GM12878 (cell line): ENCODE data around the gene NFYA.

Experiments
- BCL11A ChIP-seq: IDR thresholded peaks from 2 replicates; pipeline ENCODE4 v1.6.1; 2011; ENCODE audit warnings: low read depth, low read length
- CTCF ChIP-seq, 3 experiments: IDR thresholded peaks in 2 of 3; conservative IDR thresholded peaks in 1 of 3; 2 replicates each; pipeline ENCODE4 v1.5.1; 2011; ENCODE audit warnings: low read depth in 3 of 3, low read length in 3 of 3, mild to moderate bottlenecking in 3 of 3, control low read depth in 2 of 3, moderate library complexity in 2 of 3, inconsistent platforms in 1 of 3, mixed read lengths in 1 of 3; ENCODE audit not compliant: control insufficient read depth in 2 of 3, insufficient read depth in 1 of 3; ENCODE audit errors: extremely low read depth in 1 of 3
- EP300 ChIP-seq, 2 experiments: fragments of 150-350 bp in 1 of 2; IDR thresholded peaks; 2 replicates each; pipeline ENCODE4 v1.6.1; 2011 to 2012; ENCODE audit warnings: low read depth in 2 of 2, low read length in 2 of 2, borderline replicate concordance in 1 of 2, improper control_type of control experiment in 1 of 2, inconsistent platforms in 1 of 2; ENCODE audit not compliant: control insufficient read depth in 1 of 2
- ETV6 ChIP-seq, 2 experiments: fragments of 450-650 bp in 1 of 2; IDR thresholded peaks in 1 of 2; conservative IDR thresholded peaks in 1 of 2; 2 replicates each; pipeline ENCODE4 v1.6.1; 2014; ENCODE audit warnings: antibody characterized with exemption in 1 of 2, borderline replicate concordance in 1 of 2, low read depth in 1 of 2, mild to moderate bottlenecking in 1 of 2, moderate library complexity in 1 of 2
- HDGF ChIP-seq: fragments of 450-650 bp; IDR thresholded peaks from 2 replicates; pipeline ENCODE4 v1.6.1; 2016; ENCODE audit warnings: antibody characterized with exemption
- MTA3 ChIP-seq: IDR thresholded peaks from 2 replicates; pipeline ENCODE4 v1.6.1; 2012; ENCODE audit warnings: low read length, inconsistent platforms, borderline replicate concordance
- NFYA ChIP-seq: IDR thresholded peaks from 2 replicates; pipeline ENCODE4 v1.6.1; 2011; ENCODE audit warnings: low read depth, mild to moderate bottlenecking, low read length, improper control_type of control experiment, borderline replicate concordance
- RELB ChIP-seq: fragments of 450-650 bp; IDR thresholded peaks from 2 replicates; pipeline ENCODE4 v1.6.1; 2017; ENCODE audit warnings: low read depth, mild to moderate bottlenecking, moderate library complexity
- RUNX3 ChIP-seq: IDR thresholded peaks from 2 replicates; pipeline ENCODE4 v1.6.1; 2012; ENCODE audit warnings: low read length, inconsistent platforms

GRCh38 chr6:41072836-41073202 lies at the start of gene NFYA:
- TF ChIP-seq MTA3 (no peak), CTCF (IDR thresholded peaks at IDR 0.05 in 2 of 3, conservative IDR thresholded peaks at IDR 0.05 in 1 of 3; ENCODE audit: control insufficient read depth in 2 of 3, extremely low read depth in 1 of 3, insufficient read depth in 1 of 3, low read depth in 3 of 3, low read length in 3 of 3) (no peak), RELB (no peak), BCL11A (no peak), ETV6 (conservative IDR thresholded peaks at IDR 0.05 in 1 of 2, IDR thresholded peaks at IDR 0.05 in 1 of 2; ENCODE audit: borderline replicate concordance in 1 of 2, low read depth in 1 of 2) (no peak), HDGF (no peak), NFYA (peak; percentile 33; the same call in 1 of the 2 replicates), EP300 (IDR thresholded peaks at IDR 0.05; ENCODE audit: borderline replicate concordance in 1 of 2, control insufficient read depth in 1 of 2, low read depth in 2 of 2, low read length in 2 of 2) (no peak), RUNX3 (no peak)
